ENCODE measurements around the gene DYNLT2B.

DYNLT2B gene

DNA sequence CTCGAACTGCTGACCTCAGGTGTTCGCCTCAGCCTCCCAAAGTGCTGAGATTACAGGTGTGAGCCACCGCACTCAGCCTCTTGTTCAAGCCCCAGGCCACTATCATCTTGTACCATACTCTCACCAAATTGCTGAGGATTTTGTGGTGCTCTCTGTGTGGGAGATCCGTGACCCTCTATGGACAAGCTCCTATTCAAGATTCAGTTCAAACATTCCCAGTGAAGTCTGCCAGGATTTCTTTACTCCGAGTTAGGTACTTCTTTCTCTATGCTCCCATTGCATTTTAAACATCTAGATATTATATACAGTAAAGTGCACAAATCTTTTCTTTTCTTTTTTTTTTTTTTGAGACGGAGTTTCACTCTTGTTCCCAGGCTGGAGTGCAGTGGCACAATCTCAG, 21.0 kb upstream of the DYNLT2B start:
- no peak overlapping the region for H3K4me3 ChIP-seq (ENCODE audit: low read depth, low read length)
- TF ChIP-seq, protein P1, sequence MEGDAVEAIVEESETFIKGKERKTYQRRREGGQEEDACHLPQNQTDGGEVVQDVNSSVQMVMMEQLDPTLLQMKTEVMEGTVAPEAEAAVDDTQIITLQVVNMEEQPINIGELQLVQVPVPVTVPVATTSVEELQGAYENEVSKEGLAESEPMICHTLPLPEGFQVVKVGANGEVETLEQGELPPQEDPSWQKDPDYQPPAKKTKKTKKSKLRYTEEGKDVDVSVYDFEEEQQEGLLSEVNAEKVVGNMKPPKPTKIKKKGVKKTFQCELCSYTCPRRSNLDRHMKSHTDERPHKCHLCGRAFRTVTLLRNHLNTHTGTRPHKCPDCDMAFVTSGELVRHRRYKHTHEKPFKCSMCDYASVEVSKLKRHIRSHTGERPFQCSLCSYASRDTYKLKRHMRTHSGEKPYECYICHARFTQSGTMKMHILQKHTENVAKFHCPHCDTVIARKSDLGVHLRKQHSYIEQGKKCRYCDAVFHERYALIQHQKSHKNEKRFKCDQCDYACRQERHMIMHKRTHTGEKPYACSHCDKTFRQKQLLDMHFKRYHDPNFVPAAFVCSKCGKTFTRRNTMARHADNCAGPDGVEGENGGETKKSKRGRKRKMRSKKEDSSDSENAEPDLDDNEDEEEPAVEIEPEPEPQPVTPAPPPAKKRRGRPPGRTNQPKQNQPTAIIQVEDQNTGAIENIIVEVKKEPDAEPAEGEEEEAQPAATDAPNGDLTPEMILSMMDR (IDR thresholded peaks at IDR 0.05; ENCODE audit: low read depth, low read length): no peak

DNA sequence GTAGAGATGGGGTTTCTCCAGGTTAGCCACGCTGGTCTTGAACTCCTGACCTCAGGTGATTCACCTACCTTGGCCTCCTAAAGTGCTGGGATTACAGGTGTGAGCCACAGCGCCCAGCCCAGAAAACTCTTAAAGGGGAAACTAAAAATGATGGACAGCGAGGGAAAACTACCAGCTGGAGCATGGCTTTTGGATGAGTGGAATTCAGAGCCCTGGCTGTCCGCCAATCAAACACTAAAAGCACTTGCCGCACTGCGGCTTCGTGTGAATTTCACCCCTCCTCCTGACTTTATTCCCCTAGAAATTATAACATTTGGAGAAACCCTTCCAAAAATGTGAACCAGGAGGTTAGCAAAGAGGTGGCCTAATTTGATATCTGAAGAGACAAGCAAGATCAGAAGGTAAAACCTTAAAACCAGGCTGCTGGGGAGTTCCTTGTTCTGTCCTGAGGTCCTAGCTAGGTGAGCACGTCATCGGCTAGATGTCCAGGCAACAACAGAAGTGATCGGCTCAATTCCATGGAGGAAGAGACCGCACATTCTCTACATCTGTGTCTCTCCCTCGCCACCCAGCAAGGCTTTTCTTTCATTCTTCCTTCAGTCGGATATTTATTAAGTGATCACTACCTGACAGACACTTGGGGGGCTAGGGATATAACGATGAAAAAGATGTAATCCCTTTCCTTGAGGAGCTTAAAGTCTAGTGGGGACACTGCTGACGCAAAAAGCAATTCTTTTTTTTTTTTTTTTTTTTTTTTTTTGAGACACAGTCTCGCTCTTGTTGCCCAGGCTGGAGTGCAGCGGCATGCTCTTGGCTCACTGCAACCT, 18.5 kb upstream of the DYNLT2B start:
- no peak overlapping the region for H3K4me3 ChIP-seq (ENCODE audit: low read depth, low read length)

DNA sequence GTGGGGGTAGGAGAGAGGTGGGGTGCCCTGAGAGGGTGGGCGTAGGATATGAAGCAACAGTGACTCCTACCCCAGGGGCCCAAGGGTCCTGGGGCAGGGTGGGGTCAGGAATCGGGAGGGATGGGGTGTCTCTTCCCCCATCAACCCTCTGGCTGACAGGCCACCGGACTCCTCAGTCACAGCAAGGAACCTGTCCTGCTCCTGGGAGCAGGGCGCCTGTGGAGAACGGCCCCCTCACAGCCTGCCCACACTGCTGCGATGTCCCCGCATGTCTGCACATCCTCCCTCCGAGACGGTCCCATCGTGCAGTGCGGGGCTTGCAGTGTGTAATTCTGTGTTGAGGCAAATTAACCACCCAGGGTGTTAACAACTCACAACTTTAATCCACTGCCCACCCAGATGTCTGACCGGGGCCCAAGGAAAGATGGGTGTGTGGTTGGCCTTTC, 17.5 kb upstream of the DYNLT2B start:
- TF ChIP-seq, protein P1 (IDR thresholded peaks at IDR 0.05; ENCODE audit: low read depth, low read length): no peak

More for the DNA sequence above, 18.5 kb upstream of the DYNLT2B start:
- TF ChIP-seq, protein P1 (IDR thresholded peaks at IDR 0.05; ENCODE audit: low read depth, low read length): no peak

DNA sequence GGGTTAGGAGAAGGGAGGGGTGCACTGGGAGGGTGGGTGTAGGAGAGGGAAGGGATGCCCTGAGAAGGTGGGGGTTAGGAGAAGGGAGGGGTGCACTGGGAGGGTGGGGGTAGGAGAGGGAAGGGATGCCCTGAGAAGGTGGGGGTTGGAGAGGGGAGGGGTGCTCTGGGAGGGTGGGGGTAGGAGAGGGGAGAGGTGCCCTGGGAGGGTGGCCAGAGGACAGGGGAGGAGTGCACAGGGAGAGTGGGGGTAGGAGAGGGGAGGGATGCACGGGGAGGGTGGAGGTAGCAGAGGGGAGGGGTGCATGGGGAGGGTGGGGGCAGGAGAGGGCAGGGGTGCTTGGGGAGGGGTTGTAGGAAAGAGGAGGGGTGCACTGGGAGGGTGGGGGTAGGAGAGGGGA, 16.9 kb upstream of the DYNLT2B start:
- no peak overlapping the region for H3K4me3 ChIP-seq (ENCODE audit: low read depth, low read length)
- TF ChIP-seq, protein P1 (IDR thresholded peaks at IDR 0.05; ENCODE audit: low read depth, low read length): no peak

More for the DNA sequence above, 17.5 kb upstream of the DYNLT2B start:
- no peak overlapping the region for H3K4me3 ChIP-seq (ENCODE audit: low read depth, low read length)

DNA sequence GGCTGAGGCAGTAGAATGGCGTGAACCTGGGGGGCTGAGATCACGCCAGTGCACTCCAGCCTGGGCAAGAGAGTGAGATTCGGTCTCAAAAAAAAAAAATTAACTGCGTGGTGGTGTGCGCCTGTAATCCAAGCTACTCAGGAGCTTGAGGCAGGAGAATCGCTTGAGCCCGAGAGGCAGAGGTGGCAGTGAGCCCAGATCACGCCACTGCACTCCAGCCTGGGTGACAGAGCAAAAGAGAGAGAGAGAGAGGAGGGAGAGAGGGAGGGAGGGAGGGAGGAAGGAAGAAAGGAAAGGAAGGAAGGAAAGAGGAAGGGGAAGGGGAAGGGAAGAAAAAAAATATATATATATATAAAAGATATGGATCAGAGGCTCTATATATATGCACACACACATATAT, 14.1 kb upstream of the DYNLT2B start:
- no peak overlapping the region for H3K4me3 ChIP-seq (ENCODE audit: low read depth, low read length)
- TF ChIP-seq, protein P1 (IDR thresholded peaks at IDR 0.05; ENCODE audit: low read depth, low read length): no peak

DNA sequence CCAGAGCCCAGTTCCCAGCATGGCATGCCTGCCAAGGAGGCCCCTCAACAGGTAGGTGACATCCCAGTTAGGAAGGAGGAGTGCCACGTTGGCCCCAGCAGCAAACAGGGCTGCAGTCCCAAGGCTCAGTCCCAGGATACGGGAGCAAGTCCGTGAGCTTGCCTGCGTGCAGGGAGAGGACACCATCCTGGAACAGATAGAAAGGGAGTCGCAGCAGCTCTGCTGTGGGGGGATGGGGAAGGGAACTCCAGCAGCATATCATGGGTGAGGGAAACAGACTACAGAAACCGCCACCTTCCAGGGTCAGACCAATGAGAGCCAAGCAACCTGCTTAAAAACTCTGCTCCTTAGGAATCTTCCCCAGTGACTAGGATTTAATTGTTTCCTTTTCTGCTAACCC, 9.4 kb upstream of the DYNLT2B start:
- TF ChIP-seq, protein P1 (IDR thresholded peaks at IDR 0.05; ENCODE audit: low read depth, low read length): no peak
- H3K4me3 ChIP-seq (ENCODE audit: low read depth, low read length): no peak overlapping the region

DNA sequence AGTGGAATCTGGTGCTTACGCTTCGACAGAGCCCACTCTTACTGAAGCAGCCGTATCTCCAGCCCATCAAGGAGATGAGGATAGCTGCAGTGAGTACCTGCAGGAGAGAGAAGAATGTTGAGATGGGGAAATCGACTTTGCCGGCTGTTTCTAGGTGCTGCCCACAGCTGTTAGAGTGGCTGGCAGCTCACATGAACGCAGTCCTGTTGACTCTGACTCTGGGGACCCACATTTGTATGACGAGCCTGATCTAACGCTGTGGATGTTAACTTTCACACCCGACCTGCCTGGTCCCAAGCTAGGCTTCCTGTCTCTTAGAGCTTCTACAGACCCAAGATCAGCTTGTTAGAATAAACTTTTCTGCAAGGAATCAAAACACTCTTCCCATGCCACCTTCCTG, 8.9 kb upstream of the DYNLT2B start:
- TF ChIP-seq, protein P1 (IDR thresholded peaks at IDR 0.05; ENCODE audit: low read depth, low read length): no peak
- H3K4me3 ChIP-seq (ENCODE audit: low read depth, low read length): no peak overlapping the region
